AG04450 (cell line): ENCODE measurements around the gene MYLK3. TPM values are rescaled to one million over a fixed set of nuclear protein-coding genes. Genes with fewer than 3 reads are reported as not detected.

Source experiments
- CTCF ChIA-PET: fragments of 300-600, 350-600 bp; formaldehyde crosslinking; extraction: SDS; loops from one replicate; lab custom pipeline; 2022; ENCODE audit warnings: antibody characterized with exemption, inconsistent platforms; lab: Charles Lee
- POLR2A ChIA-PET: fragments of 350-600 bp; formaldehyde crosslinking; extraction: SDS; loops from one replicate; lab custom pipeline; 2021; ENCODE audit warnings: antibody characterized with exemption, inconsistent platforms; lab: Yijun Ruan, JAX
- DNase-seq: peaks from one replicate; pipeline ENCODE4 v3.0.0-alpha.2; 2011; ENCODE audit warnings: low read depth, low spot score
- H3K27ac ChIP-seq: one replicate; pipeline ENCODE4 v1.5.1; 2012; ENCODE audit warnings: low read depth, low read length, control low read depth
- H3K27me3 ChIP-seq: one replicate; pipeline ENCODE4 v1.6.0; 2012; ENCODE audit warnings: low read length; ENCODE audit not compliant: control insufficient read depth, insufficient read depth
- H3K4me3 ChIP-seq: 2 replicates; pipeline ENCODE4 v1.5.1; 2011; ENCODE audit warnings: mild to moderate bottlenecking, low read depth, low read length, control low read depth
- H3K9me3 ChIP-seq: 2 replicates; pipeline ENCODE4 v1.5.1; 2012; ENCODE audit warnings: low read length; ENCODE audit not compliant: control insufficient read depth, insufficient read depth
- CTCF ChIP-seq: IDR thresholded peaks from 2 replicates; pipeline ENCODE4 v1.5.1; 2011; ENCODE audit warnings: low read depth, low read length, control low read depth, inconsistent platforms
- polyA plus RNA-seq: library from polyadenylated mRNA; depleted of rRNA; stranded (reverse); fragments of >200 nt; gene quantifications from 2 replicates; pipeline ENCODE4 v1.2.3, GENCODE V29; 2011

MYLK3 gene
- polyA plus RNA-seq, 1 experiment = 0.11 TPM

GRCh38 chr16:46715769-46716305 lies 32.3 kb downstream of the MYLK3 start:
- no peak overlapping the region for H3K4me3 ChIP-seq
- ChIA-PET CTCF (interaction anchor here (1.2 kb wide), 1 partner anchor 11 kb away, joined by 3 read pairs; no protein-coding TSS in a partner anchor), POLR2A (no interaction called here)
- no peak for DNase-seq
- no peak overlapping the region for H3K27ac ChIP-seq
- no peak for TF ChIP-seq CTCF
- no peaks in the 10 kb centered on the region for H3K9me3 ChIP-seq
- no peaks in the 10 kb centered on the region for H3K27me3 ChIP-seq

- Histone ChIP-seq H3K27ac (no peak overlapping the region), H3K4me3 (no peak overlapping the region), H3K27me3 (no peaks in the 10 kb centered on the region), H3K9me3 (no peaks in the 10 kb centered on the region)
- POLR2A ChIA-PET = no interaction called here
- no peak for TF ChIP-seq CTCF
- DNase-seq = no peak
- CTCF ChIA-PET = interaction anchor here (1.2 kb wide), 1 partner anchor 10 kb away, joined by 3 read pairs; no protein-coding TSS in a partner anchor
Observed at GRCh38 chr16:46714797-46715591, 33.1 kb downstream of the MYLK3 start.

- no peak for TF ChIP-seq CTCF
- POLR2A ChIA-PET = no interaction called here
- no peak for DNase-seq
- no peak overlapping the region for H3K27ac ChIP-seq
- CTCF ChIA-PET = no interaction called here
- H3K4me3 ChIP-seq = no peak overlapping the region
- H3K27me3 ChIP-seq = no peaks in the 10 kb centered on the region
- H3K9me3 ChIP-seq = no peaks in the 10 kb centered on the region
Observed at GRCh38 chr16:46713634-46714033, 34.5 kb downstream of the MYLK3 start.

- CTCF ChIA-PET = no interaction called here
- H3K9me3 ChIP-seq = no peaks in the 10 kb centered on the region
Observed at GRCh38 chr16:46712911-46713310, 35.2 kb downstream of the MYLK3 start.

More at GRCh38 chr16:46712911-46713310, 35.2 kb downstream of the MYLK3 start:
- no peak overlapping the region for H3K4me3 ChIP-seq
- TF ChIP-seq CTCF = no peak
- H3K27ac ChIP-seq = no peak overlapping the region
- POLR2A ChIA-PET = no interaction called here
- H3K27me3 ChIP-seq = no peaks in the 10 kb centered on the region
- no peak for DNase-seq
